SKM-1 (cell line): Measurements from ENCODE around the gene KRTAP5-5.

Source experiments
- DNase-seq: peaks from one replicate; lab custom pipeline; 2025; ENCODE audit not compliant: unreplicated experiment; lab: John Stamatoyannopoulos, UW

The KRTAP5-5 gene

GRCh38 chr11:1674173-1675131 lies 44.9 kb downstream of the KRTAP5-5 start:
- DNase-seq = no peak

GRCh38 chr11:1675536-1676228 lies 46.1 kb downstream of the KRTAP5-5 start:
- no peak for DNase-seq

- no peak for DNase-seq
Measured at GRCh38 chr11:1676229-1676740, 46.7 kb downstream of the KRTAP5-5 start.

GRCh38 chr11:1679881-1680280 lies 50.3 kb downstream of the KRTAP5-5 start:
- DNase-seq = no peak
